HepG2 (cell line): ENCODE results near the gene NCBP3. TPM values are rescaled to one million over a fixed set of nuclear protein-coding genes. Genes with fewer than 3 reads are reported as not detected.

Source experiments
- FOXM1 ChIP-seq: sonication (generic); formaldehyde crosslinking; IDR thresholded peaks from 2 replicates; pipeline ENCODE4 v1.5.0; 2020; ENCODE audit warnings: missing genetic modification reagents
- FOXO1 ChIP-seq: sonication (generic); formaldehyde crosslinking; IDR thresholded peaks from 2 replicates; pipeline ENCODE4 v1.4.0; 2020; ENCODE audit warnings: missing genetic modification reagents
- GPN1 ChIP-seq: sonication (generic); formaldehyde crosslinking; IDR thresholded peaks from 2 replicates; pipeline ENCODE4 v1.5.1; 2020; ENCODE audit warnings: missing genetic modification reagents, borderline replicate concordance
- HNRNPLL ChIP-seq: fragments of 200-400 bp; formaldehyde crosslinking; IDR thresholded peaks from 2 replicates; pipeline ENCODE4 v1.6.1; 2017; ENCODE audit warnings: mild to moderate bottlenecking, low read depth, low read length; ENCODE audit not compliant: poor library complexity, severe bottlenecking
- IKZF4 ChIP-seq: sonication (generic); formaldehyde crosslinking; IDR thresholded peaks from 2 replicates; pipeline ENCODE4 v1.5.1; 2020; ENCODE audit warnings: borderline replicate concordance, mild to moderate bottlenecking, low read depth, missing genetic modification reagents; ENCODE audit errors: not compliant biosample characterization
- KLF15 ChIP-seq: sonication (generic); formaldehyde crosslinking; IDR thresholded peaks from 2 replicates; pipeline ENCODE4 v1.8.1; 2023; ENCODE audit warnings: borderline replicate concordance, mild to moderate bottlenecking, inconsistent platforms, missing genetic modification reagents, mixed read lengths
- NFE2L1 ChIP-seq: sonication (generic); formaldehyde crosslinking; IDR thresholded peaks from 2 replicates; pipeline ENCODE4 v1.4.0; 2020; ENCODE audit warnings: missing genetic modification reagents, mild to moderate bottlenecking, borderline replicate concordance
- NR2F2 ChIP-seq: IDR thresholded peaks from 2 replicates; pipeline ENCODE4 v1.6.1; 2012; ENCODE audit warnings: low read depth, inconsistent platforms, borderline replicate concordance
- ZEB1 ChIP-seq: IDR thresholded peaks from 2 replicates; pipeline ENCODE4 v1.6.1; 2012; ENCODE audit warnings: mild to moderate bottlenecking, low read depth, inconsistent platforms; ENCODE audit not compliant: insufficient replicate concordance
- ZFYVE20 ChIP-seq: sonication (generic); formaldehyde crosslinking; IDR thresholded peaks from 2 replicates; pipeline ENCODE4 v1.8.0; 2023; ENCODE audit warnings: low read depth, mild to moderate bottlenecking, moderate library complexity, missing genetic modification reagents, borderline replicate concordance
- ZNF451 ChIP-seq: sonication (generic); formaldehyde crosslinking; IDR thresholded peaks from 2 replicates; pipeline ENCODE4 v1.5.0; 2020; ENCODE audit warnings: mild to moderate bottlenecking, missing genetic modification reagents
- ZSCAN12 ChIP-seq: sonication (generic); formaldehyde crosslinking; IDR thresholded peaks from 2 replicates; pipeline ENCODE4 v1.9.0; 2021; ENCODE audit warnings: mild to moderate bottlenecking, missing genetic modification reagents
- ZSCAN29 ChIP-seq: sonication (generic); formaldehyde crosslinking; conservative IDR thresholded peaks from 2 replicates; pipeline ENCODE4 v1.4.0; 2020; ENCODE audit warnings: mild to moderate bottlenecking, missing genetic modification reagents
- polyA plus RNA-seq, 8 experiments: library from polyadenylated mRNA; depleted of rRNA in 3 of 8; stranded (reverse) in 7 of 8; unstranded in 1 of 8; fragments of >200 nt; fragmentation: Illumina TruSeq in 4 of 8; extraction: Trizol in 4 of 8; gene quantifications; 2 replicates each; pipeline versions ENCODE4 v1.2.1 to v1.2.3, GENCODE V29; 2011 to 2016; ENCODE audit warnings: low read depth in 4 of 8, missing spikeins in 1 of 8, mixed read lengths in 1 of 8; ENCODE audit not compliant: insufficient read depth in 1 of 8
- total RNA-seq, 5 experiments: library from RNA; depleted of rRNA; stranded (reverse); fragments of >200 nt; fragmentation: Illumina TruSeq; extraction: Trizol; gene quantifications; 2 replicates each; pipeline ENCODE4 v1.2.3, GENCODE V29; 2016; ENCODE audit warnings: low read depth in 1 of 5
- TF ChIP-seq, protein P1 (sequence below): sonication (generic); formaldehyde crosslinking; IDR thresholded peaks from 2 replicates; pipeline ENCODE4 v1.4.0; 2020; ENCODE audit warnings: missing genetic modification reagents, borderline replicate concordance
- TF ChIP-seq, protein P2 (sequence below): sonication (generic); formaldehyde crosslinking; IDR thresholded peaks from 2 replicates; pipeline ENCODE4 v1.5.1; 2020; ENCODE audit warnings: mild to moderate bottlenecking, missing genetic modification reagents, borderline replicate concordance
- TF ChIP-seq, protein P3 (sequence below), 2 experiments: fragments of 450-650 bp in 1 of 2; sonication (generic) in 1 of 2; formaldehyde crosslinking; IDR thresholded peaks; 2 replicates each; pipeline versions ENCODE4 v1.5.0 to v1.8.0; 2020 to 2022; ENCODE audit warnings: mild to moderate bottlenecking in 1 of 2, missing genetic modification reagents in 1 of 2
- TF ChIP-seq, protein P4 (sequence below): sonication (generic); formaldehyde crosslinking; IDR thresholded peaks from 2 replicates; pipeline ENCODE4 v1.5.0; 2020; ENCODE audit warnings: mild to moderate bottlenecking, missing genetic modification reagents, moderate library complexity

Gene NCBP3
- total and polyA plus RNA-seq, 2 of the 13 experiments (the other 11 are each of a cell fraction or from before 2014, with no cell fraction given) = 19.5 to 24.8 TPM

DNA sequence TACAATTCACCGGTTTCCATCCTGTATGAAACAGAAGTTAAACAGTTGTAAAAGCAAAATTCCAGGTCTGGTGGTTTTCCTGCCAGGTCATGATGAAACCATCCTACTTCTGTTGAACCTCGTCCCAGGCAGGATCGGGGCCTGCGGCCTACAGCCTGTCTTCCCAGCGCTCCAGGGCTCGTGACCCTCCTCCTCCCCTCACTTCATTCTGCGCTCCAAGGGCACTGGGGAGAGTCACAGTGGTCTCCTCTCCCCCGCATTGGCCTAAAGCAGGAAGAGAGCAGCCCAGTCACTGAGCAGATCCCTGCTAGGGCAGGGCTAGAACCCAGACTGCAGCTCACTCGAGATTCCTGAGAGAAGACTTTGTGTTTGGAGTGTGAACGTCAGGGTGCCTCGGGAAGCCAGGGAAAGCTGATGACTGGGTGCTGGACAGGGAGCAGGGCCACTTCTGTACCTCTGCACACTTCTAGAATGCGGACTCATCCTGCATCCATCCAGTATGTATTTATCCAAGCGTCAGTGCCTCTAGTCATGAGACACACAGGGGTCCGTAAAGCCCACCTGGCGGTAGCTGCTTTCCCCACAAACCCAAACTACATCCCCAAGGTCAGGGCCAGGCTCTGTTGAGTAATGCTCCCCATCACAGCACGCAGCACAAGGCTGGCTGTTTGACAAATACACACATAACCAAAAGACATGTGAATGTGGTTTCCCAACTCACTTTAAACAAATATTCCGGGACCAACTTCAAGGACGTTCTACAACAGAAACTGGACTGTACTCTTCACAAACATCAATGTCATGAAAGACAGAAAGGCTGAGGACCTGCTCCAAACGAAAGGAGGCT lies 43.4 kb downstream of the NCBP3 start (continued):
- TF ChIP-seq ZFYVE20 (CRISPR knock-in tag) (no peak), IKZF4 (CRISPR knock-in tag) (no peak), ZNF451 (no peak; the same call in 1 of the 2 replicates), HNRNPLL (no peak), FOXO1 (CRISPR knock-in tag) (peak; percentile 98), ZEB1 (peak; percentile 80), FOXM1 (CRISPR knock-in tag) (no peak), NR2F2 (peak; percentile 89), ZSCAN29 (CRISPR knock-in tag) (no peak; the same call in 1 of the 2 replicates), GPN1 (no peak), KLF15 (no peak), NFE2L1 (CRISPR knock-in tag) (no peak), ZSCAN12 (CRISPR knock-in tag) (no peak)
- TF ChIP-seq, protein P1, sequence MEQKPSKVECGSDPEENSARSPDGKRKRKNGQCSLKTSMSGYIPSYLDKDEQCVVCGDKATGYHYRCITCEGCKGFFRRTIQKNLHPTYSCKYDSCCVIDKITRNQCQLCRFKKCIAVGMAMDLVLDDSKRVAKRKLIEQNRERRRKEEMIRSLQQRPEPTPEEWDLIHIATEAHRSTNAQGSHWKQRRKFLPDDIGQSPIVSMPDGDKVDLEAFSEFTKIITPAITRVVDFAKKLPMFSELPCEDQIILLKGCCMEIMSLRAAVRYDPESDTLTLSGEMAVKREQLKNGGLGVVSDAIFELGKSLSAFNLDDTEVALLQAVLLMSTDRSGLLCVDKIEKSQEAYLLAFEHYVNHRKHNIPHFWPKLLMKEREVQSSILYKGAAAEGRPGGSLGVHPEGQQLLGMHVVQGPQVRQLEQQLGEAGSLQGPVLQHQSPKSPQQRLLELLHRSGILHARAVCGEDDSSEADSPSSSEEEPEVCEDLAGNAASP (CRISPR knock-in tag) = peak; percentile 89
- TF ChIP-seq, protein P2, sequence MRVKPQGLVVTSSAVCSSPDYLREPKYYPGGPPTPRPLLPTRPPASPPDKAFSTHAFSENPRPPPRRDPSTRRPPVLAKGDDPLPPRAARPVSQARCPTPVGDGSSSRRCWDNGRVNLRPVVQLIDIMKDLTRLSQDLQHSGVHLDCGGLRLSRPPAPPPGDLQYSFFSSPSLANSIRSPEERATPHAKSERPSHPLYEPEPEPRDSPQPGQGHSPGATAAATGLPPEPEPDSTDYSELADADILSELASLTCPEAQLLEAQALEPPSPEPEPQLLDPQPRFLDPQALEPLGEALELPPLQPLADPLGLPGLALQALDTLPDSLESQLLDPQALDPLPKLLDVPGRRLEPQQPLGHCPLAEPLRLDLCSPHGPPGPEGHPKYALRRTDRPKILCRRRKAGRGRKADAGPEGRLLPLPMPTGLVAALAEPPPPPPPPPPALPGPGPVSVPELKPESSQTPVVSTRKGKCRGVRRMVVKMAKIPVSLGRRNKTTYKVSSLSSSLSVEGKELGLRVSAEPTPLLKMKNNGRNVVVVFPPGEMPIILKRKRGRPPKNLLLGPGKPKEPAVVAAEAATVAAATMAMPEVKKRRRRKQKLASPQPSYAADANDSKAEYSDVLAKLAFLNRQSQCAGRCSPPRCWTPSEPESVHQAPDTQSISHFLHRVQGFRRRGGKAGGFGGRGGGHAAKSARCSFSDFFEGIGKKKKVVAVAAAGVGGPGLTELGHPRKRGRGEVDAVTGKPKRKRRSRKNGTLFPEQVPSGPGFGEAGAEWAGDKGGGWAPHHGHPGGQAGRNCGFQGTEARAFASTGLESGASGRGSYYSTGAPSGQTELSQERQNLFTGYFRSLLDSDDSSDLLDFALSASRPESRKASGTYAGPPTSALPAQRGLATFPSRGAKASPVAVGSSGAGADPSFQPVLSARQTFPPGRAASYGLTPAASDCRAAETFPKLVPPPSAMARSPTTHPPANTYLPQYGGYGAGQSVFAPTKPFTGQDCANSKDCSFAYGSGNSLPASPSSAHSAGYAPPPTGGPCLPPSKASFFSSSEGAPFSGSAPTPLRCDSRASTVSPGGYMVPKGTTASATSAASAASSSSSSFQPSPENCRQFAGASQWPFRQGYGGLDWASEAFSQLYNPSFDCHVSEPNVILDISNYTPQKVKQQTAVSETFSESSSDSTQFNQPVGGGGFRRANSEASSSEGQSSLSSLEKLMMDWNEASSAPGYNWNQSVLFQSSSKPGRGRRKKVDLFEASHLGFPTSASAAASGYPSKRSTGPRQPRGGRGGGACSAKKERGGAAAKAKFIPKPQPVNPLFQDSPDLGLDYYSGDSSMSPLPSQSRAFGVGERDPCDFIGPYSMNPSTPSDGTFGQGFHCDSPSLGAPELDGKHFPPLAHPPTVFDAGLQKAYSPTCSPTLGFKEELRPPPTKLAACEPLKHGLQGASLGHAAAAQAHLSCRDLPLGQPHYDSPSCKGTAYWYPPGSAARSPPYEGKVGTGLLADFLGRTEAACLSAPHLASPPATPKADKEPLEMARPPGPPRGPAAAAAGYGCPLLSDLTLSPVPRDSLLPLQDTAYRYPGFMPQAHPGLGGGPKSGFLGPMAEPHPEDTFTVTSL (CRISPR knock-in tag) = peak; percentile 95; the same call in 1 of the 2 replicates
- TF ChIP-seq, protein P3, sequence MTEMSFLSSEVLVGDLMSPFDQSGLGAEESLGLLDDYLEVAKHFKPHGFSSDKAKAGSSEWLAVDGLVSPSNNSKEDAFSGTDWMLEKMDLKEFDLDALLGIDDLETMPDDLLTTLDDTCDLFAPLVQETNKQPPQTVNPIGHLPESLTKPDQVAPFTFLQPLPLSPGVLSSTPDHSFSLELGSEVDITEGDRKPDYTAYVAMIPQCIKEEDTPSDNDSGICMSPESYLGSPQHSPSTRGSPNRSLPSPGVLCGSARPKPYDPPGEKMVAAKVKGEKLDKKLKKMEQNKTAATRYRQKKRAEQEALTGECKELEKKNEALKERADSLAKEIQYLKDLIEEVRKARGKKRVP (CRISPR knock-in tag; IDR thresholded peaks at IDR 0.05) = peak in 1 of 2 experiments; percentile 69; a peak in 1 of 4 replicates
- TF ChIP-seq, protein P4, sequence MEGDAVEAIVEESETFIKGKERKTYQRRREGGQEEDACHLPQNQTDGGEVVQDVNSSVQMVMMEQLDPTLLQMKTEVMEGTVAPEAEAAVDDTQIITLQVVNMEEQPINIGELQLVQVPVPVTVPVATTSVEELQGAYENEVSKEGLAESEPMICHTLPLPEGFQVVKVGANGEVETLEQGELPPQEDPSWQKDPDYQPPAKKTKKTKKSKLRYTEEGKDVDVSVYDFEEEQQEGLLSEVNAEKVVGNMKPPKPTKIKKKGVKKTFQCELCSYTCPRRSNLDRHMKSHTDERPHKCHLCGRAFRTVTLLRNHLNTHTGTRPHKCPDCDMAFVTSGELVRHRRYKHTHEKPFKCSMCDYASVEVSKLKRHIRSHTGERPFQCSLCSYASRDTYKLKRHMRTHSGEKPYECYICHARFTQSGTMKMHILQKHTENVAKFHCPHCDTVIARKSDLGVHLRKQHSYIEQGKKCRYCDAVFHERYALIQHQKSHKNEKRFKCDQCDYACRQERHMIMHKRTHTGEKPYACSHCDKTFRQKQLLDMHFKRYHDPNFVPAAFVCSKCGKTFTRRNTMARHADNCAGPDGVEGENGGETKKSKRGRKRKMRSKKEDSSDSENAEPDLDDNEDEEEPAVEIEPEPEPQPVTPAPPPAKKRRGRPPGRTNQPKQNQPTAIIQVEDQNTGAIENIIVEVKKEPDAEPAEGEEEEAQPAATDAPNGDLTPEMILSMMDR = peak; percentile 31; the same call in 1 of the 2 replicates
